ENCODE data around the gene ARHGEF11. TPM values are rescaled to one million over a fixed set of nuclear protein-coding genes. Genes with fewer than 3 reads are reported as not detected.

ARHGEF11 gene
- total and polyA plus RNA-seq, 8 donors: 34.4 to 53.5 (median 40.1) TPM

DNA sequence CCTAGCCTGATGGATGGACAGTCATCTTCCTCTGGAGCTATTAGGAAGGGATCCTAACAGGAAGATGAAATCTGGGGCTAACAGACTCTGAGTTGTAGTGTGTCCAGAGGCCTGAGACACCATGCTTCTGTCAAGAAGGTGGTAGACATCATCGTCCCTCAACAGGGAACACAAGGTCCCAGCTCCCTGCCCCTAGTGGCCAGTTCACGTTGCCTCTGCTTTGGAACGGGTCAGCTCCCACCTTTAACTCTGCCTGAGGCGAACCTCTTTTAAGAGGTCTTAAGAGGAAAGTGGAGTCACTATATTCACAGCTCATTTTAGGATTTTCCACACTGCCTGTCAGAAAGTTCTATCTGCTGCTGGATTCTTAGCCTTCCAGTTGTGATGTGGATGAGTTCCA, 96.8 kb downstream of the ARHGEF11 start:
- TF ChIP-seq, protein P1, sequence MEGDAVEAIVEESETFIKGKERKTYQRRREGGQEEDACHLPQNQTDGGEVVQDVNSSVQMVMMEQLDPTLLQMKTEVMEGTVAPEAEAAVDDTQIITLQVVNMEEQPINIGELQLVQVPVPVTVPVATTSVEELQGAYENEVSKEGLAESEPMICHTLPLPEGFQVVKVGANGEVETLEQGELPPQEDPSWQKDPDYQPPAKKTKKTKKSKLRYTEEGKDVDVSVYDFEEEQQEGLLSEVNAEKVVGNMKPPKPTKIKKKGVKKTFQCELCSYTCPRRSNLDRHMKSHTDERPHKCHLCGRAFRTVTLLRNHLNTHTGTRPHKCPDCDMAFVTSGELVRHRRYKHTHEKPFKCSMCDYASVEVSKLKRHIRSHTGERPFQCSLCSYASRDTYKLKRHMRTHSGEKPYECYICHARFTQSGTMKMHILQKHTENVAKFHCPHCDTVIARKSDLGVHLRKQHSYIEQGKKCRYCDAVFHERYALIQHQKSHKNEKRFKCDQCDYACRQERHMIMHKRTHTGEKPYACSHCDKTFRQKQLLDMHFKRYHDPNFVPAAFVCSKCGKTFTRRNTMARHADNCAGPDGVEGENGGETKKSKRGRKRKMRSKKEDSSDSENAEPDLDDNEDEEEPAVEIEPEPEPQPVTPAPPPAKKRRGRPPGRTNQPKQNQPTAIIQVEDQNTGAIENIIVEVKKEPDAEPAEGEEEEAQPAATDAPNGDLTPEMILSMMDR (IDR thresholded peaks at IDR 0.05): no peak
- Histone ChIP-seq H3K27ac (no peak overlapping the region), H3K4me3 (no peak overlapping the region), H3K36me3 (peaks cover 0 to 98% of the 10 kb centered on the region in 2 donors), H3K9me3 (no peaks in the 10 kb centered on the region), H3K27me3 (no peaks in the 10 kb centered on the region), H3K4me1 (no peaks in the 10 kb centered on the region)
- intact Hi-C loops (cut with DNase I): no loop called here
- DNase-seq: no peak
- ATAC-seq: no peak

DNA sequence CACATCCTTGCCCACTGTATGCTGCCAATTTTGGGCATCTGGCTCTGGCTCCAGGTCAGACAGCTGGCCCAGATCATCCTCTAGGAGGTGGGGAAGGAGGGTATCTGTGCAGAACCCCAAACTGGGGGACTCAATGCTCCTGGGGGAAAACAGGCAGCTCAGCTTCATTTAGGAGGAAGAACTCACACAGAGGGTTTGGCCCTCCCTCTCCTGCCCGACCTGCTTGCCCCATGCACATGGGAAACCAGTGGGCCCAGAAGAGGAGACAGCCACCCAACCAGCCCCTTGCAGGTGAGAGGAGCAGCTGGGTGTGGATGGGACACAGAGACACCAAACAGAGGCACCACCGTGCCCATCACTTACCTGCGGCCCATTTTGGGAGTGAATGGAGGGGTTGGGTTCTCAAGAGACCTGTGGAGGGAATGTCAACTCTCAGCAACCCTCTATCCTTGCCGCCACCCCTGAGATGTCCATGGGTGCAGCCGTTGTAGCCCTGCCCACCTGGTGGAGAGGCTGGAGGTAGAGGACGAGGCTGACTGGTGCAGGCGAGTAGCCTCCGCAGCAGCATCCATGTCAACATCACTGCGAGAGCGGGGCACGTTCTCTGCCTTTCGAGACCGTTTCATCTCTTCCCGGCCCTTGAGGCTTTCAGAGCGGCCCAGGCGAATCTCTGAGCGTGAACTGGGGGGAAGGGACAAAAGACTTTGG, 97.6 kb downstream of the ARHGEF11 start:
- no peaks in the 10 kb centered on the region for H3K4me1 ChIP-seq
- H3K27me3 ChIP-seq: no peaks in the 10 kb centered on the region
- peaks cover 0 to 100% of the 10 kb centered on the region in 2 donors for H3K36me3 ChIP-seq
- ATAC-seq: no peak
- no peak overlapping the region for H3K4me3 ChIP-seq
- TF ChIP-seq, protein P1 (IDR thresholded peaks at IDR 0.05): no peak
- DNase-seq: no peak
- no peak overlapping the region for H3K27ac ChIP-seq
- no peaks in the 10 kb centered on the region for H3K9me3 ChIP-seq
- intact Hi-C loops (cut with DNase I): no loop called here

DNA sequence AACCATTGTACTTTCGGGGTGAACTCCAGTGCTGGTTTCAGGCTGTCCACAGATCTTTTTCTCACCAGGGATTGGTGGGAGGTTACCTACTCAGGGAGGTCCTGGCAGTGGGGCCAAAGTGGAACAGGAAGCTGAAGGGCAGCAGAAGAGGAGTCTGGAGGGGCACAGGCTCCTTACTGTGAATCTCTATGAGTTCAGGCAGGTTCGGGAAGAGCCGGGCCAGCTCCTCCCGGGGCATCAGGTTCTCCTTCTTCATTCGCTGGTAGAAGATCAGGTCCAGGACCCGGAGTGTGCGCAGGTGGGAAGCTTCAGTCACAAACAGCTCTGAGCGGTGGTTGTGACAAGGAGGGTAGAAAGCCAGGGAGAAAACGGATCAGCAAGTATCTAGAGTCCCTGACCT, 98.4 kb downstream of the ARHGEF11 start:
- no peak for DNase-seq

DNA sequence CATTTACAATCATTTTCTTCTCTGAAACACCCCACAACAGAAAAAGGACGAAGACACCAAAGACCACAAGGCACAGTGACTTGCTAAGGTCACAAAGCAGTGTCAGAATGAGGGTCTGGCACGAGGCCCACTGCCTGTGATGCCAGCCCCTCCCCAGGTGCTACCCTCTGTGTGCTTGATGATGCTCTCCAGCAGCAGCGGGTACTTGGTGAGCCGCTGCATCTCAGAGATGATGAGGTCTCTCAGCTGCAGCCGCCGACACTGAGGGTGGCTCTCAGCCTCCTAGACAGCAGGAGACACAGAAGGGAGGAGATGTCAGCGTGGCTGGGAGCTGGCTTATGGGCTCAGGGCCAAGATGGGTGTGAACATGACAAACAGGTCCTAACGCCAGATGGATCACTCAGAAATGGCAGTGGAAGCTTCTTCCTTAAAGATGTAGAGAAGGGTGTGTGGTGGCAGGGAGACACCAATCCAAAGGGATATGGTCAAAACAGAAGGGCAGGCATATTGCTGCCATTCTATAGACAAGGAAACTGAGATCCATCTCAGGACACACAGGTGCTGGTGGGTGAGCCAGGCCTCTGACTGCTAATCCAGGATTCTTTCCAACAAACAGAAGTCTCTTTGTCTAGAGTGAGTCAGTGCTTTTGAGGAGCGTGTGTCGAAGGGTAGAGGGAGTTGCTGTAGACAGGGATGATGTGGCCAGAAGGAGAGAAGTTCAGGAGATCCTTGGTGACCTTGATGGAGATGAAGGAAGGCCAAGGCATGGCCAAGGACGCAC, 99.5 kb downstream of the ARHGEF11 start:
- Histone ChIP-seq H3K27me3 (no peaks in the 10 kb centered on the region), H3K4me1 (no peaks in the 10 kb centered on the region), H3K36me3 (peaks cover 0 to 100% of the 10 kb centered on the region in 2 donors), H3K27ac (no peak overlapping the region), H3K9me3 (no peaks in the 10 kb centered on the region), H3K4me3 (no peak overlapping the region)
- DNase-seq (no peak), ATAC-seq (no peak)
- TF ChIP-seq, protein P1 (IDR thresholded peaks at IDR 0.05): no peak
- intact Hi-C loops (cut with DNase I): no loop called here

More for the DNA sequence above, 98.4 kb downstream of the ARHGEF11 start:
- no peak overlapping the region for H3K27ac ChIP-seq
- H3K4me1 ChIP-seq: no peaks in the 10 kb centered on the region
- no peaks in the 10 kb centered on the region for H3K9me3 ChIP-seq
- intact Hi-C loops (cut with DNase I): no loop called here
- H3K27me3 ChIP-seq: no peaks in the 10 kb centered on the region
- H3K36me3 ChIP-seq: peaks cover 0 to 100% of the 10 kb centered on the region in 2 donors
- TF ChIP-seq, protein P1 (IDR thresholded peaks at IDR 0.05): no peak
- H3K4me3 ChIP-seq: no peak overlapping the region
- no peak for ATAC-seq

DNA sequence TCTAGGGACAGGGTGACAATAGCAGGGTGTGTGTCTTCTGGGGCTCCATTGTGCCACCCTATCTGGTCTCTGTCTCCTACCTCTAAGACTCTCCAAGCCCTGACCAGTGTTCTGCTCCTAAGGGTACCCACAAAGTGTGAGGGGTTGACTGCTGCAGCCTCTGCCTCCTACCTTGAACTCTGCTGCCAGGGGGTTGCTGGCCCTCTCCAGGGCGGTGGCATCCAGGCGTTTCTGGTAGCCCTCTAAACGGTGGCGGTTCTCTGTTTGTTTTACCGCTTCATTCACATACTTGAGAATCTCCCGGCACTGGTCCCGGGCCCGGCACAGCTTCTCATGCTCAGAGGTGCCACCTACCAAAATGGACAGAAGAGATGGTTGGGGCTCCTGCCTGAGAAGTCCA, 100.7 kb downstream of the ARHGEF11 start:
- H3K27me3 ChIP-seq: no peaks in the 10 kb centered on the region
- H3K4me3 ChIP-seq: no peak overlapping the region
- TF ChIP-seq, protein P1 (IDR thresholded peaks at IDR 0.05): no peak
- no peak overlapping the region for H3K27ac ChIP-seq
- H3K4me1 ChIP-seq: no peaks in the 10 kb centered on the region
- DNase-seq (no peak), ATAC-seq (no peak)
- intact Hi-C loops (cut with DNase I): no loop called here
- no peaks in the 10 kb centered on the region for H3K9me3 ChIP-seq
- peaks cover 0 to 100% of the 10 kb centered on the region in 2 donors for H3K36me3 ChIP-seq

Measured in left lung (tissue), 10 donors.